ENCODE measurements around the gene VAMP5.
"Not testable (repeated sequence)": the region's sequence is repeated elsewhere in the genome, so short reads cannot be mapped to it uniquely, and the experiment has no call there.

The VAMP5 gene

GRCh38 chr2:85584857-85585780 is 888 bp downstream of the VAMP5 start:
- peak; percentile 48 for DNase-seq

- no peak for DNase-seq
These were observed 1.5 kb downstream of the VAMP5 start for GRCh38 chr2:85585781-85586105.

- no peak for DNase-seq
These were observed 4.0 kb downstream of the VAMP5 start for GRCh38 chr2:85588236-85588635.

GRCh38 chr2:85588645-85589044 is 4.4 kb downstream of the VAMP5 start:
- no peak for DNase-seq

- DNase-seq = no peak
These were observed 5.0 kb downstream of the VAMP5 start for GRCh38 chr2:85589181-85589580.

- peak; percentile 28 for DNase-seq
These were observed 6.0 kb downstream of the VAMP5 start for GRCh38 chr2:85589982-85590791.

GRCh38 chr2:85590950-85591349 is 6.7 kb downstream of the VAMP5 start:
- DNase-seq = no peak

- no peak for DNase-seq
These were observed 7.3 kb downstream of the VAMP5 start for GRCh38 chr2:85591563-85591962.

- not testable (repeated sequence) for DNase-seq
These were observed 8.1 kb downstream of the VAMP5 start for GRCh38 chr2:85592299-85592698.

- no peak for DNase-seq
These were observed 8.8 kb downstream of the VAMP5 start for GRCh38 chr2:85593023-85593422.

GRCh38 chr2:85594715-85595300 is 10.6 kb downstream of the VAMP5 start:
- DNase-seq = peak; percentile 46

GRCh38 chr2:85595301-85596025 is 11.2 kb downstream of the VAMP5 start, which contains the start of gene RNF181:
Gene RNF181, plus strand, starts transcription at chr2:85595745. Its CDS starts 19 bp downstream, at chr2:85595764.
- peak; percentile 96 for DNase-seq

- DNase-seq = no peak
These were observed 11.7 kb downstream of the VAMP5 start for GRCh38 chr2:85596026-85596333.

- DNase-seq = no peak
These were observed 12.4 kb downstream of the VAMP5 start for GRCh38 chr2:85596486-85597143.

- DNase-seq = no peak
These were observed 13.0 kb downstream of the VAMP5 start for GRCh38 chr2:85597241-85597640.

GRCh38 chr2:85598594-85599340 is 14.5 kb downstream of the VAMP5 start:
- no peak for DNase-seq

- no peak for DNase-seq
These were observed 15.4 kb downstream of the VAMP5 start for GRCh38 chr2:85599468-85600234.

GRCh38 chr2:85600235-85600575 is 16.0 kb downstream of the VAMP5 start:
- no peak for DNase-seq

- no peak for DNase-seq
These were observed 16.9 kb downstream of the VAMP5 start for GRCh38 chr2:85600951-85601770.

All from NCI-H69 (cell line).